Fibroblast of lung (primary cell): ENCODE results near the gene ABCF3. TPM values are rescaled to one million over a fixed set of nuclear protein-coding genes. Genes with fewer than 3 reads are reported as not detected.
"Not testable (repeated sequence)": the region's sequence is repeated elsewhere in the genome, so short reads cannot be mapped to it uniquely, and the experiment has no call there.

Source experiments
- DNase-seq, 2 donors: peaks; one replicate each; pipeline versions ENCODE4 v3.0.0 to v3.0.0-alpha.2; 2010; ENCODE audit warnings: low read depth in 2 of 2
- H2AFZ ChIP-seq: 2 replicates; pipeline ENCODE4 v1.5.1; 2012; ENCODE audit warnings: low read length, control low read depth, inconsistent platforms
- H3K27ac ChIP-seq: 2 replicates; pipeline ENCODE4 v1.5.1; 2011; ENCODE audit warnings: low read length, control low read depth; ENCODE audit not compliant: insufficient read depth
- H3K27me3 ChIP-seq: 2 replicates; pipeline ENCODE4 v1.5.1; 2011; ENCODE audit warnings: mild to moderate bottlenecking, low read length; ENCODE audit not compliant: control insufficient read depth, insufficient read depth
- H3K36me3 ChIP-seq: 2 replicates; pipeline ENCODE4 v1.5.1; 2011; ENCODE audit warnings: low read length; ENCODE audit not compliant: control insufficient read depth, insufficient read depth
- H3K4me1 ChIP-seq: 2 replicates; pipeline ENCODE4 v1.5.1; 2011; ENCODE audit warnings: low read length; ENCODE audit not compliant: control insufficient read depth, insufficient read depth; ENCODE audit errors: extremely low read depth
- H3K4me2 ChIP-seq: 2 replicates; pipeline ENCODE4 v1.5.1; 2011; ENCODE audit warnings: low read length, control low read depth; ENCODE audit not compliant: insufficient read depth; ENCODE audit errors: extremely low read depth
- H3K4me3 ChIP-seq, 4 experiments: fragments of 200-600 bp in 1 of 4; sonication (generic) in 1 of 4; replicated peaks in 1 of 4; 2 replicates each; pipeline ENCODE4 v1.5.1; 2011 to 2016; ENCODE audit warnings: low read length in 4 of 4, low read depth in 3 of 4, mild to moderate bottlenecking in 3 of 4, control low read depth in 2 of 4, inconsistent platforms in 1 of 4, mixed read lengths in 1 of 4; ENCODE audit not compliant: insufficient read depth in 1 of 4; ENCODE audit errors: control extremely low read depth in 1 of 4
- H3K79me2 ChIP-seq: 2 replicates; pipeline ENCODE4 v1.5.1; 2012; ENCODE audit warnings: mild to moderate bottlenecking, low read length, inconsistent platforms; ENCODE audit not compliant: control insufficient read depth, insufficient read depth
- H3K9ac ChIP-seq: 2 replicates; pipeline ENCODE4 v1.5.1; 2011; ENCODE audit warnings: mild to moderate bottlenecking, low read length, control low read depth; ENCODE audit not compliant: insufficient read depth
- H3K9me3 ChIP-seq: 2 replicates; pipeline ENCODE4 v1.5.1; 2012; ENCODE audit warnings: low read depth, low read length; ENCODE audit not compliant: control insufficient read depth, insufficient read depth
- H4K20me1 ChIP-seq: 2 replicates; pipeline ENCODE4 v1.5.1; 2011; ENCODE audit warnings: low read length; ENCODE audit not compliant: control insufficient read depth, insufficient read depth; ENCODE audit errors: extremely low read depth
- EZH2 ChIP-seq: IDR thresholded peaks from 2 replicates; pipeline ENCODE4 v1.5.1; 2012; ENCODE audit warnings: low read length, control low read depth, mild to moderate bottlenecking; ENCODE audit errors: missing control alignments
- polyA plus RNA-seq, 2 donors: library from polyadenylated mRNA; depleted of rRNA in 1 of 2; stranded (reverse) in 1 of 2; unstranded in 1 of 2; fragments of >200 nt; gene quantifications; 2 replicates each; pipeline ENCODE4 v1.2.1, GENCODE V29; 2011 to 2012; ENCODE audit warnings: missing spikeins in 1 of 2
- total RNA-seq: library from RNA; depleted of rRNA; stranded (reverse); fragments of >200 nt; gene quantifications from 2 replicates; pipeline ENCODE4 v1.2.1, GENCODE V29; 2014
- TF ChIP-seq, protein P1 (sequence below), 2 donors: IDR thresholded peaks in 1 of 2; conservative IDR thresholded peaks in 1 of 2; 1 replicate in 1 of 2; 2 replicates in 1 of 2; pipeline ENCODE4 v1.5.1; 2011 to 2012; ENCODE audit warnings: low read length in 2 of 2, control low read depth in 1 of 2, inconsistent platforms in 1 of 2, low read depth in 1 of 2, mild to moderate bottlenecking in 1 of 2

ABCF3 gene
- total and polyA plus RNA-seq, 2 donors (not counting 1 experiment from before 2014, with no cell fraction given) = 31.3 to 65.1 TPM

DNA sequence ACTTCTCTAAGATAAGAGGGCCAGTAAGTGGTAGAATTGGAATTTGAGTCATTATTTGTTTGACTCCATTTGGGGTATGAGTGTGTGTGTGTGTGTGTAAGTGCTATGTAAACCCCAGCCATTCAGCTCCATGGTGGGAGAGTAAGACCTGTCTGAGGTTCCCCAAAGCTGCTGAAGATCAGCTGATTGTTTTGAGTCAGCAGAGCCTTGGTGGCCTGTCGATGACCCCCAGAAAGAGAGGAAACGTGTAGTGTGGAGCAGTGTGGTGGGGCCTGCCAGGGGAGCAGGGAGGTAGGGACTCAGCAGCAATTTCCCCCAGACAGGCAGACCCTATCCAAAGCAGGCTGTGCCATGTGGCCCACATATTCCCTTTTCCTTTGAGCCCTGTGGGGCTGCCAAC lies 25.5 kb upstream of the ABCF3 start:
- Histone ChIP-seq H3K9me3 (no peaks in the 10 kb centered on the region), H3K4me3 (peak overlapping the region in 2 of 4 experiments; percentile 20 to 39), H3K79me2 (peaks cover 78% of the 10 kb centered on the region), H3K9ac (peak overlapping the region; percentile 40), H3K27ac (peak overlapping the region; percentile 76), H4K20me1 (no peaks in the 10 kb centered on the region), H3K4me1 (peaks cover 7% of the 10 kb centered on the region), H3K4me2 (peak overlapping the region; percentile 75), H2AFZ (no peak overlapping the region), H3K36me3 (peaks cover 15% of the 10 kb centered on the region), H3K27me3 (no peaks in the 10 kb centered on the region)
- TF ChIP-seq EZH2 = no peak
- TF ChIP-seq, protein P1, sequence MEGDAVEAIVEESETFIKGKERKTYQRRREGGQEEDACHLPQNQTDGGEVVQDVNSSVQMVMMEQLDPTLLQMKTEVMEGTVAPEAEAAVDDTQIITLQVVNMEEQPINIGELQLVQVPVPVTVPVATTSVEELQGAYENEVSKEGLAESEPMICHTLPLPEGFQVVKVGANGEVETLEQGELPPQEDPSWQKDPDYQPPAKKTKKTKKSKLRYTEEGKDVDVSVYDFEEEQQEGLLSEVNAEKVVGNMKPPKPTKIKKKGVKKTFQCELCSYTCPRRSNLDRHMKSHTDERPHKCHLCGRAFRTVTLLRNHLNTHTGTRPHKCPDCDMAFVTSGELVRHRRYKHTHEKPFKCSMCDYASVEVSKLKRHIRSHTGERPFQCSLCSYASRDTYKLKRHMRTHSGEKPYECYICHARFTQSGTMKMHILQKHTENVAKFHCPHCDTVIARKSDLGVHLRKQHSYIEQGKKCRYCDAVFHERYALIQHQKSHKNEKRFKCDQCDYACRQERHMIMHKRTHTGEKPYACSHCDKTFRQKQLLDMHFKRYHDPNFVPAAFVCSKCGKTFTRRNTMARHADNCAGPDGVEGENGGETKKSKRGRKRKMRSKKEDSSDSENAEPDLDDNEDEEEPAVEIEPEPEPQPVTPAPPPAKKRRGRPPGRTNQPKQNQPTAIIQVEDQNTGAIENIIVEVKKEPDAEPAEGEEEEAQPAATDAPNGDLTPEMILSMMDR (conservative IDR thresholded peaks at IDR 0.05 in 1 of 2, IDR thresholded peaks at IDR 0.05 in 1 of 2; ENCODE audit: low read depth in 1 of 2, low read length in 2 of 2) = no peak
- DNase-seq = peak; percentile 53 to 90

DNA sequence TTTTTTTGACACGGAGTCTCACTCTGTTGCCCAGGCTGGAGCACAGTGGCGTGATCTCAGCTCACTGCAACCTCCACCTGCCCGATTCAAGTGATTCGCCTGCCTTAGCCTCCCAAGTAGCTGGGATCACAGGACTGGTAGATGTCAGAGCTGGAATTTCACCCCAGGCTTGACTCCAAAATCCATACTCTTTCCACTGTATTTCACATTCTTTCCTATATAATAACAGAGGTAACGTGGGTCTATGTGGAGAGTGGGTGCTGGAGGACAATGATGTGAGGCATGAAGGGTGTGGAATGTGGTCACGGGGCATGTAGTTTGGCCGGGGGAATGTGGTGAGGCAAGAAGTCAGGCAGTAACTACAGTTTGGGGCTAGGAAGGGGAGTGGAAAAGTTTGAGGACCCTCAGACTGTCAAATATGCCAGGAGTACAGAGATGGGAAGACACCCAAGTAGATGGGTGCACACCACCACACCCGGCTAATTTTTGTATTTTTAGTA lies 23.4 kb upstream of the ABCF3 start:
- H3K27ac ChIP-seq, H3K4me1 ChIP-seq, H3K4me2 ChIP-seq, H3K4me3 ChIP-seq, H3K27me3 ChIP-seq, H3K9ac ChIP-seq, H3K9me3 ChIP-seq, H4K20me1 ChIP-seq, H2AFZ ChIP-seq: not testable (repeated sequence)
- Histone ChIP-seq H3K79me2 (peaks cover 56% of the 10 kb centered on the region), H3K36me3 (peaks cover 29% of the 10 kb centered on the region)
- peak in 1 of 2 donors; percentile 55 for DNase-seq

DNA sequence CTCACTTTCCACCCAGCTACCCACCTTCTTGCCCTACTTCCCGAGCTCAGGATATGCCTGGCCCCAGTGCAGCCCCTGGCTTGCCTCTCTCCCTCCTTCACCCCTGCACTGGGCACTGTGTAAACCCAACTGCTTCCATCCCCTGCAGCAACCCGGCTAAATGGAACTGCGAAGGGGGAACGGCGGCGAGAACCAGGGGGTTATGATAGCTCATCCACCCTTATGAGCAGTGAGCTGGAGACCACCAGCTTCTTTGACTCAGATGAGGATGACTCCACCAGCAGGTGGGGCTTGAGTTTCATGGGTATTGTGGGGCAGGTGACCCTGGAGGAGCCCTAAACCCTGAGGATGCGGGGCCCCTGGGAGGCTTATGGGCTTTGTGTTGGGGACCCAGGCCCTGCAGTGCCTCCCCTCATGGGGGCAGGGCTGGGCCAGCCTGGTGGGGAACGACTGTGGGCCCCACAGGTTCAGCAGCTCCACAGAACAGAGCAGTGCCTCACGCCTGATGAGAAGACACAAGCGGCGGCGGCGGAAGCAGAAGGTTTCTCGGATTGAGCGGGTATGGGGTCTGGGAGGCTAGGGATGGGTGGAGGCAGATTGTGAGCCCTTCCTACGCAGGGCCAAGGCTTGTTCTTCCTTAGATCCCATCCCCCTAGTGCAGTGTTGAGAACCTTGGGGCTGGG lies 21.2 kb upstream of the ABCF3 start:
- H3K4me1 ChIP-seq = peaks cover 11% of the 10 kb centered on the region
- no peak overlapping the region for H2AFZ ChIP-seq
- no peak overlapping the region for H3K4me2 ChIP-seq
- no peaks in the 10 kb centered on the region for H3K27me3 ChIP-seq
- H3K79me2 ChIP-seq = peaks cover 39% of the 10 kb centered on the region
- H3K36me3 ChIP-seq = peaks cover 35% of the 10 kb centered on the region
- TF ChIP-seq, protein P1 (conservative IDR thresholded peaks at IDR 0.05 in 1 of 2, IDR thresholded peaks at IDR 0.05 in 1 of 2; ENCODE audit: low read depth in 1 of 2, low read length in 2 of 2) = no peak
- TF ChIP-seq EZH2 = no peak
- no peak overlapping the region for H3K9ac ChIP-seq
- no peak for DNase-seq
- H3K4me3 ChIP-seq = no peak overlapping the region
- no peak overlapping the region for H3K27ac ChIP-seq
- no peaks in the 10 kb centered on the region for H4K20me1 ChIP-seq
- no peaks in the 10 kb centered on the region for H3K9me3 ChIP-seq
